ENCODE results near the gene DTHD1.

DNA sequence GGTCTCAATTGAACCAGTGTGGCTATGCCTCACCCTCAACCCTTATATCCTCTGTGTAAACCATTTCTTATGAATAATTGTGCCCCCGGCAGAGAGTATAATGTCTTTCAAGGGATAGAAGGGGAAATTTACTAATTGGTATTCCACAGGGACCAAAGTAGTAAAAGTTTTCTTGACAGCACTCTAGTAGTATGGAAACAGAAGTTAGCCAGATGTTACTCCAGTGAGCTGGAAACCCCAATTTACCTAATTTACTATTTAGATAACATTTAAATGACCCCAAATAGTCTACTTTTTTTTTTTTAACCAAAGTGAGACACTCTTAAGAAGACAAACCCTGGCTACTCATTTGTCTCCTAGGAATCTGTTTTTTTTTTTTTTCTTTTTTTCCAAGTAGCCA, 32.3 kb downstream of the DTHD1 start:
- TF ChIP-seq CTCF (IDR thresholded peaks at IDR 0.05) (no peak), POLR2AphosphoS5 (IDR thresholded peaks at IDR 0.05) (no peak)
